GM15510 (cell line): ENCODE results near the gene CERS6.

Experiments used
- POLR2A ChIP-seq: IDR thresholded peaks from 3 replicates; pipeline ENCODE4 v1.6.1; 2011; ENCODE audit warnings: borderline replicate concordance; ENCODE audit not compliant: insufficient read length; ENCODE audit errors: extremely low read depth

Gene CERS6

GRCh38 chr2:168439536-168439935 is 16.5 kb upstream of the CERS6 start:
- no peak for TF ChIP-seq POLR2A

- no peak for TF ChIP-seq POLR2A
Observed at GRCh38 chr2:168441214-168441872, 14.7 kb upstream of the CERS6 start.

GRCh38 chr2:168443818-168444217 is 12.3 kb upstream of the CERS6 start:
- no peak for TF ChIP-seq POLR2A

- TF ChIP-seq POLR2A = no peak
Observed at GRCh38 chr2:168445960-168446359, 10.1 kb upstream of the CERS6 start.

GRCh38 chr2:168448980-168449379 is 7.1 kb upstream of the CERS6 start:
- no peak for TF ChIP-seq POLR2A

- no peak for TF ChIP-seq POLR2A
Observed at GRCh38 chr2:168449419-168449818, 6.7 kb upstream of the CERS6 start.

GRCh38 chr2:168450171-168450570 is 5.9 kb upstream of the CERS6 start:
- TF ChIP-seq POLR2A = no peak

- TF ChIP-seq POLR2A = no peak
Observed at GRCh38 chr2:168450732-168451131, 5.3 kb upstream of the CERS6 start.

- TF ChIP-seq POLR2A = no peak
Observed at GRCh38 chr2:168452781-168453180, 3.3 kb upstream of the CERS6 start.

- no peak for TF ChIP-seq POLR2A
Observed at GRCh38 chr2:168453404-168453803, 2.7 kb upstream of the CERS6 start.

GRCh38 chr2:168454737-168455644 is 1.1 kb upstream of the CERS6 start:
- no peak for TF ChIP-seq POLR2A

- TF ChIP-seq POLR2A = no peak
Observed at GRCh38 chr2:168456521-168457189, 583 bp downstream of the CERS6 start.

- TF ChIP-seq POLR2A = no peak
Observed at GRCh38 chr2:168457190-168457895, 1.3 kb downstream of the CERS6 start.

- no peak for TF ChIP-seq POLR2A
Observed at GRCh38 chr2:168458139-168458538, 2.1 kb downstream of the CERS6 start.

GRCh38 chr2:168459256-168459655 is 3.2 kb downstream of the CERS6 start:
- no peak for TF ChIP-seq POLR2A
